DND-41 (cell line): ENCODE results near the gene OR4D5.

Experiments used
- EZH2 ChIP-seq: IDR thresholded peaks from 3 replicates; pipeline ENCODE4 v1.6.1; 2012; ENCODE audit warnings: borderline replicate concordance, low read depth, mild to moderate bottlenecking, moderate library complexity, low read length, inconsistent platforms; ENCODE audit not compliant: severe bottlenecking
- TF ChIP-seq, protein P1 (sequence below): IDR thresholded peaks from 2 replicates; pipeline ENCODE4 v1.5.1; 2012; ENCODE audit warnings: borderline replicate concordance, low read length, moderate library complexity, mild to moderate bottlenecking; ENCODE audit not compliant: poor library complexity, severe bottlenecking; ENCODE audit errors: extremely low read depth

DNA sequence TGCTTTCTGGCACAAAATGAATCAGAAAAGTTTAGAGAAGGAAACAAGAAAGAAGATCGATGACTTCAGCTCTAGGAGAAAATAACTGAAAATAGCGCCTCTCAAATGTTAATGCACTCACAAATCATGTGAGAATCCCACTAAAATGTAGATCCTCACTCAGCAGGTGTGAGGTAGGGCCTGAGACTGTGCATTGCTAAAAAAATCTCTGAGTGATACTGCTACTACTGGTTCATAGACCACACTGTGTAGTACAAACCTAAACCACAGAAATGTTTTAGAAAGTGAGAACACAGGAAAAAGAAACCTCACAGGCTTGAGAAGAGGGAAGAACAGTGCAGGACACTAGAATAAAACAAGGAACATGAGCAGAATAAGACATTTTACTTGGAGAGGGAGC, 35.5 kb upstream of the OR4D5 start:
- TF ChIP-seq, protein P1, sequence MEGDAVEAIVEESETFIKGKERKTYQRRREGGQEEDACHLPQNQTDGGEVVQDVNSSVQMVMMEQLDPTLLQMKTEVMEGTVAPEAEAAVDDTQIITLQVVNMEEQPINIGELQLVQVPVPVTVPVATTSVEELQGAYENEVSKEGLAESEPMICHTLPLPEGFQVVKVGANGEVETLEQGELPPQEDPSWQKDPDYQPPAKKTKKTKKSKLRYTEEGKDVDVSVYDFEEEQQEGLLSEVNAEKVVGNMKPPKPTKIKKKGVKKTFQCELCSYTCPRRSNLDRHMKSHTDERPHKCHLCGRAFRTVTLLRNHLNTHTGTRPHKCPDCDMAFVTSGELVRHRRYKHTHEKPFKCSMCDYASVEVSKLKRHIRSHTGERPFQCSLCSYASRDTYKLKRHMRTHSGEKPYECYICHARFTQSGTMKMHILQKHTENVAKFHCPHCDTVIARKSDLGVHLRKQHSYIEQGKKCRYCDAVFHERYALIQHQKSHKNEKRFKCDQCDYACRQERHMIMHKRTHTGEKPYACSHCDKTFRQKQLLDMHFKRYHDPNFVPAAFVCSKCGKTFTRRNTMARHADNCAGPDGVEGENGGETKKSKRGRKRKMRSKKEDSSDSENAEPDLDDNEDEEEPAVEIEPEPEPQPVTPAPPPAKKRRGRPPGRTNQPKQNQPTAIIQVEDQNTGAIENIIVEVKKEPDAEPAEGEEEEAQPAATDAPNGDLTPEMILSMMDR: no peak
- TF ChIP-seq EZH2: no peak
